H9 (cell line): ENCODE results near the gene R3HDM2. TPM values are rescaled to one million over a fixed set of nuclear protein-coding genes. Genes with fewer than 3 reads are reported as not detected.

ENCODE experiments used
- DNase-seq: peaks from one replicate; pipeline ENCODE4 v3.0.0-alpha.2; 2017
- H2AFZ ChIP-seq: one replicate; pipeline ENCODE4 v1.6.1; 2013; ENCODE audit warnings: mild to moderate bottlenecking, low read length, control low read depth, moderate library complexity
- H2AK5ac ChIP-seq: 2 replicates; pipeline ENCODE4 v1.6.1; 2013; ENCODE audit warnings: low read length, control low read depth, mixed read lengths; ENCODE audit not compliant: insufficient read length
- H2BK120ac ChIP-seq: one replicate; pipeline ENCODE4 v1.6.1; 2013; ENCODE audit warnings: low read depth, mild to moderate bottlenecking, low read length, control low read depth, inconsistent platforms; ENCODE audit not compliant: poor library complexity, severe bottlenecking
- H2BK12ac ChIP-seq: 2 replicates; pipeline ENCODE4 v1.6.1; 2013; ENCODE audit warnings: low read length, control low read depth, mixed read lengths, low read depth; ENCODE audit not compliant: insufficient read length
- H2BK15ac ChIP-seq: 2 replicates; pipeline ENCODE4 v1.6.1; 2013; ENCODE audit warnings: low read depth, low read length, control low read depth
- H2BK20ac ChIP-seq: one replicate; pipeline ENCODE4 v1.6.1; 2013; ENCODE audit warnings: low read depth, mild to moderate bottlenecking, low read length, control low read depth, inconsistent platforms; ENCODE audit not compliant: poor library complexity, severe bottlenecking
- H2BK5ac ChIP-seq: 2 replicates; pipeline ENCODE4 v1.6.1; 2013; ENCODE audit warnings: low read length, control low read depth, mixed read lengths; ENCODE audit not compliant: insufficient read length
- H3K14ac ChIP-seq: 2 replicates; pipeline ENCODE4 v1.6.1; 2013; ENCODE audit warnings: low read length, control low read depth; ENCODE audit not compliant: insufficient read depth
- H3K18ac ChIP-seq: 2 replicates; pipeline ENCODE4 v1.6.1; 2013; ENCODE audit warnings: low read depth, mild to moderate bottlenecking, mixed read lengths, low read length, control low read depth; ENCODE audit not compliant: insufficient read length
- H3K23ac ChIP-seq: 2 replicates; pipeline ENCODE4 v1.6.1; 2013; ENCODE audit warnings: low read length, control low read depth, mixed read lengths, low read depth; ENCODE audit not compliant: insufficient read length
- H3K23me2 ChIP-seq: 2 replicates; pipeline ENCODE4 v1.6.1; 2013; ENCODE audit warnings: low read depth, mild to moderate bottlenecking, mixed read lengths, low read length, control low read depth; ENCODE audit not compliant: insufficient read length, poor library complexity, severe bottlenecking
- H3K27ac ChIP-seq: 2 replicates; pipeline ENCODE4 v1.5.1; 2013; ENCODE audit warnings: low read length, control low read depth, mixed read lengths, low read depth; ENCODE audit not compliant: insufficient read length
- H3K27me3 ChIP-seq: 2 replicates; pipeline ENCODE4 v1.6.1; 2013; ENCODE audit warnings: low read length, control low read depth, inconsistent platforms; ENCODE audit not compliant: insufficient read depth
- H3K4ac ChIP-seq: 2 replicates; pipeline ENCODE4 v1.6.1; 2013; ENCODE audit warnings: low read depth, mild to moderate bottlenecking, control low read depth, inconsistent platforms, low read length, moderate library complexity
- H3K4me1 ChIP-seq: 2 replicates; pipeline ENCODE4 v1.6.1; 2013; ENCODE audit warnings: low read length, control low read depth, inconsistent platforms; ENCODE audit not compliant: insufficient read depth
- H3K4me2 ChIP-seq: 2 replicates; pipeline ENCODE4 v1.6.1; 2013; ENCODE audit warnings: low read length, control low read depth, mixed read lengths; ENCODE audit not compliant: insufficient read length, insufficient read depth
- H3K56ac ChIP-seq: 2 replicates; pipeline ENCODE4 v1.6.1; 2013; ENCODE audit warnings: low read depth, mild to moderate bottlenecking, mixed read lengths, low read length, control low read depth; ENCODE audit not compliant: insufficient read length
- H3K79me1 ChIP-seq: 2 replicates; pipeline ENCODE4 v1.6.1; 2013; ENCODE audit warnings: low read depth, mild to moderate bottlenecking, moderate library complexity, low read length, control low read depth, inconsistent platforms; ENCODE audit not compliant: insufficient read depth, poor library complexity, severe bottlenecking
- H3K79me2 ChIP-seq: 2 replicates; pipeline ENCODE4 v1.6.1; 2013; ENCODE audit warnings: low read length, control low read depth, inconsistent platforms; ENCODE audit not compliant: insufficient read depth
- H3K9ac ChIP-seq: 2 replicates; pipeline ENCODE4 v1.6.1; 2013; ENCODE audit warnings: low read length, control low read depth, mixed read lengths; ENCODE audit not compliant: insufficient read length; ENCODE audit errors: extremely low read depth
- H3K9me3 ChIP-seq: one replicate; pipeline ENCODE4 v1.6.1; 2013; ENCODE audit warnings: low read depth, low read length, inconsistent platforms; ENCODE audit not compliant: control insufficient read depth
- H3T11ph ChIP-seq: one replicate; pipeline ENCODE4 v1.6.1; 2013; ENCODE audit warnings: mild to moderate bottlenecking, low read length, control low read depth, inconsistent platforms
- H4K20me1 ChIP-seq: one replicate; pipeline ENCODE4 v1.6.1; 2013; ENCODE audit not compliant: control insufficient read depth, insufficient read length, insufficient read depth
- H4K5ac ChIP-seq: 2 replicates; pipeline ENCODE4 v1.6.1; 2013; ENCODE audit warnings: low read depth, mild to moderate bottlenecking, mixed read lengths, low read length, control low read depth; ENCODE audit not compliant: insufficient read length
- H4K8ac ChIP-seq: replicated peaks from 2 replicates; pipeline ENCODE4 v1.6.1; 2013; ENCODE audit warnings: low read length, control low read depth, mixed read lengths, low read depth; ENCODE audit not compliant: insufficient read length
- H4K91ac ChIP-seq: 2 replicates; pipeline ENCODE4 v1.6.1; 2013; ENCODE audit warnings: low read depth, mild to moderate bottlenecking, moderate library complexity, mixed read lengths, low read length, control low read depth; ENCODE audit not compliant: insufficient read length
- H3K27ac Mint-ChIP-seq, 3 experiments: 2 replicates in 2 of 3; 3 replicates in 1 of 3; pipeline ENCODE4 v1.8.0; 2020 to 2021; ENCODE audit warnings: mixed read lengths in 3 of 3, mild to moderate bottlenecking in 1 of 3, moderate library complexity in 1 of 3
- H3K27me3 Mint-ChIP-seq: 2 replicates; pipeline ENCODE4 v1.8.0; 2021; ENCODE audit warnings: low read depth, mild to moderate bottlenecking, moderate library complexity, mixed read lengths
- H3K36me3 Mint-ChIP-seq, 3 experiments: 2 replicates in 2 of 3; 3 replicates in 1 of 3; pipeline ENCODE4 v1.8.0; 2020 to 2021; ENCODE audit warnings: low read depth in 3 of 3, mixed read lengths in 3 of 3; ENCODE audit not compliant: insufficient read depth in 1 of 3
- H3K4me1 Mint-ChIP-seq, 2 experiments: 2 replicates each; pipeline ENCODE4 v1.8.0; 2020; ENCODE audit warnings: mixed read lengths in 2 of 2
- H3K4me3 Mint-ChIP-seq, 2 experiments: 2 replicates in 1 of 2; 3 replicates in 1 of 2; pipeline ENCODE4 v1.8.0; 2020 to 2021; ENCODE audit warnings: mild to moderate bottlenecking in 2 of 2, mixed read lengths in 2 of 2, moderate library complexity in 1 of 2
- H3K9me3 Mint-ChIP-seq, 2 experiments: 2 replicates in 1 of 2; 3 replicates in 1 of 2; pipeline ENCODE4 v1.8.0; 2020; ENCODE audit warnings: mild to moderate bottlenecking in 2 of 2, mixed read lengths in 2 of 2, moderate library complexity in 1 of 2
- CTCF ChIP-seq: fragments of 200-600 bp; sonication (generic); conservative IDR thresholded peaks from 3 replicates; pipeline ENCODE4 v1.8.0; 2021; ENCODE audit warnings: antibody characterized with exemption, mild to moderate bottlenecking
- WGBS: extraction: QIAGEN DNeasy Blood & Tissue Kit; methylation state at CpG from one replicate; pipeline ENCODE4 v1.1.7; 2013; ENCODE audit warnings: missing lambda C conversion rate, low lambda C conversion rate, mixed read lengths; ENCODE audit not compliant: insufficient read length; ENCODE audit errors: extremely low coverage; 5-methylcytosine and 5-hydroxymethylcytosine counted together
- total RNA-seq: library from RNA; stranded (reverse); gene quantifications from 2 replicates; pipeline ENCODE4 v1.2.1, GENCODE V29; 2021

Gene R3HDM2
- total RNA-seq, 1 experiment from 2014 or later: 43.9 TPM

- no peak overlapping the region for H2BK120ac ChIP-seq
- H2BK5ac ChIP-seq: no peak overlapping the region
- no peak overlapping the region for H3K14ac ChIP-seq
- no peak overlapping the region for H4K8ac ChIP-seq
- H4K91ac ChIP-seq: no peak overlapping the region
- no peak overlapping the region for H2AK5ac ChIP-seq
- no peak overlapping the region for H3K56ac ChIP-seq
- no peak overlapping the region for H3K9ac ChIP-seq
- peaks cover 8% of the 10 kb centered on the region for H3K4me1 ChIP-seq
- no peaks in the 10 kb centered on the region for H3K9me3 ChIP-seq
- Mint-ChIP-seq H3K27ac (no peak overlapping the region), H3K4me1 (peaks cover 44 to 49% of the 10 kb centered on the region in 2 experiments), H3K4me3 (peak overlapping the region in 1 of 2 experiments; percentile 70; a peak in 3 of 5 replicates), H3K9me3 (peaks cover 0 to 5% of the 10 kb centered on the region in 2 experiments; a peak in 2 of 5 replicates), H3K36me3 (peaks cover 15 to 22% (median 18%) of the 10 kb centered on the region in 3 experiments), H3K27me3 (peaks cover 63% of the 10 kb centered on the region)
- no peak overlapping the region for H3K27ac ChIP-seq
- no peak overlapping the region for H3K4me2 ChIP-seq
- TF ChIP-seq CTCF: no peak
- no peak overlapping the region for H2AFZ ChIP-seq
- no peak overlapping the region for H3K23ac ChIP-seq
- H2BK20ac ChIP-seq: no peak overlapping the region
- peaks cover 3% of the 10 kb centered on the region for H4K20me1 ChIP-seq
- WGBS: no CpG with 5 or more reads among the region's 11 CpGs
- no peak overlapping the region for H2BK15ac ChIP-seq
- peaks cover 7% of the 10 kb centered on the region for H3K23me2 ChIP-seq
- H3T11ph ChIP-seq: no peak overlapping the region
- H3K79me2 ChIP-seq: no peaks in the 10 kb centered on the region
- peaks cover 45% of the 10 kb centered on the region for H3K27me3 ChIP-seq
- no peak overlapping the region for H3K4ac ChIP-seq
- no peak overlapping the region for H4K5ac ChIP-seq
- H3K79me1 ChIP-seq: no peaks in the 10 kb centered on the region
- H3K18ac ChIP-seq: no peak overlapping the region
- DNase-seq: no peak
- H2BK12ac ChIP-seq: no peak overlapping the region
These were observed 215.8 kb downstream of the R3HDM2 start for GRCh38 chr12:57215065-57215464.
